ENCODE data around the gene CACNA1D.

DNA sequence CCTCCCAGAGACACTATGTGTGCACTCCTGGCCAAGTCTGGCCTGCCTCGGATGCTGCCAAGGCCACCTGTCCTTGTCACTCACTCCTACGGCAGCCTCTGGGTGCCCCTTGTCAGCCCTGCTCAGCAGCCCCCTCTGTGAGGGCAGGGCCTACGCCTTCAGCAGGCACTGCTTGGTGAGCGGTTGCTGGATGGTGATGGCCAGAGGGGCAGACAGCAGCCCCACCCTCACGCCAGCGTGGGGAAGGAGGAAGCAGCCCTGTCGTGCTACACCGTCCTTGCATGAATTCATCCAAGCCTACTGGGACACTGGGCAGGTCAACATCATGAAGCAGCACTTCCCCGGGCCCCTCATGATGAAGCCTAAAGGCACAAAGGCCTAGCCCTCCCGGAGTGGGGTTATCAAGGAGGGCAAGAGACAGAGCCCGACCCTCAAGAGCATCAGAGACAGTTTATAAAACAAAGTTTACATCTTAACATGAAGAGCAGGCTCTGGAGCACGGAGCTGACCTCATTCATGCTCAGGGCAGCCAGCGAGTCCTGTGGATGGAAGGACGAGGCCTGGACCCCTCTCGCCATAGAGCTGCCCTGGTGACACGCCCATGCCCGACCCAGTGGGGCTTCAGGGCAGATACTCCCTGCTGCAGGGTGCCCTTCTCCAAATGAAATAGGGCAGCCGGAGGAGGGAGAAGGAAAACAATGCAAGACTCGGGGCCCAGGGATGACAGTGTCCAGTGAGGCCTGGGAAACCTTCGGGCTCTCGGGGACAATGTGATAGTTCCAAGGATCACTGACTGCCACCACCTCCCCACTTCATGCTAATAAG is 326.6 kb downstream of the CACNA1D start:
- TF ChIP-seq POLR2A (IDR thresholded peaks at IDR 0.05), result no peak
- TF ChIP-seq CTCF (IDR thresholded peaks at IDR 0.05), result no peak
